ENCODE results near the gene FAR2. TPM values are rescaled to one million over a fixed set of nuclear protein-coding genes. Genes with fewer than 3 reads are reported as not detected.
A peak's percentile ranks its signal among the peaks of the same experiment; 100 is the strongest.

FAR2 gene
- total and polyA plus RNA-seq, 2 of the 13 experiments (the other 11 are each of a cell fraction or from before 2014, with no cell fraction given), result not detected

DNA sequence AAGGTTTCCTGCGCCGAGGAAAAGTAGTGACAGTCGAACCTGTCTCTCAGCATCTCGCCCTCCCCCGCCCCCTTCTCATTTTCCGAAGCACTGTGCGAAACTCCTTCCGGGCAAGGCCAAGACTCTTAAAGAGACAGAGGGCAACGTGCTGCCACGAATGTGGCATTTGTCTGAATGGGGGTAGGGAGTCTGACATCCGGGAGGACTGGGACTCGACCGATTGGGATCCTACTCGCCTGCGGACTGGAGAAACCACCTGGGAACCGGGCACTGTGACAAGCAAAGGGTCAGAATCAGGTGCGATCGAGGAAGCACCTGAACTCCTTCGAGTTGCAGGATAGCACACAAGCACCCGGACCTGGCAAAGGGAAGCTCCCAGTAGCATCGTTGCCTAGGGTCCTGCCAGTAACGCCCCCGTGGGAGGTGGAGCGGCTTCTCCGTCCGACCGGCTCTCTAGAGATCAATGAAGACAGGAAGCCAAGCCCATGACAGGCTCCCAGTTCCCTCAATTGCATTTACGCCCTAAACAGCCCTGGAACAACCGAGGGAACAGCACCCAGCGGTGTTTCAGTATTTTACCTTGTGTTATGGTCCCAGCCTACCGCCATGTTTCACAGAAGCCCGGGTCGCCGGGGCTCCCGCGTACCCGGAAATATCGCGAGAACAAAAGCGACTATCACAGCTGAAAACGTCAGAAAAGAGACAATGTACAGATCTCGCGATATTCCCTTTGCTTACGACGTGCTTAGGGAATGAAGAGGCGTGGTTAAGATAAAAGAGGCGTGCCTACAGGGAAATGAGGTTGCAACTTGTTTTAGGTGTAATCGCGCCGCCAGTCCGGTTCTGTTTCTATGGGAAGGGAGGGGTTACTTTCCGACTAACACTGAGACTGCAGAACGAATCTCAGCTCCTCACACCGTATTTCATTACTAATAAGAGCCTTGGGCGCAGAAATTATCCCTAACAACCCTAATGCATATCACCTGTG is 231.8 kb downstream of the FAR2 start, which contains the start of gene ERGIC2 (continued):
- TF ChIP-seq, protein P1, sequence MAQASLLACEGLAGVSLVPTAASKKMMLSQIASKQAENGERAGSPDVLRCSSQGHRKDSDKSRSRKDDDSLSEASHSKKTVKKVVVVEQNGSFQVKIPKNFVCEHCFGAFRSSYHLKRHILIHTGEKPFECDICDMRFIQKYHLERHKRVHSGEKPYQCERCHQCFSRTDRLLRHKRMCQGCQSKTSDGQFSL (CRISPR knock-in tag; IDR thresholded peaks at IDR 0.05), result no peak
- TF ChIP-seq MED8 (CRISPR knock-in tag; IDR thresholded peaks at IDR 0.05; ENCODE audit: insufficient replicate concordance), result peak; percentile 30
- TF ChIP-seq ASH2L (IDR thresholded peaks at IDR 0.05; ENCODE audit: insufficient read length, low read depth, low read length), result peak; percentile 78
- 0 out of 2 replicates have a peak, but pooled peaks have one; percentile 52 for TF ChIP-seq NAIF1 (CRISPR knock-in tag; IDR thresholded peaks at IDR 0.05; ENCODE audit: borderline replicate concordance)
- TF ChIP-seq, protein P2, sequence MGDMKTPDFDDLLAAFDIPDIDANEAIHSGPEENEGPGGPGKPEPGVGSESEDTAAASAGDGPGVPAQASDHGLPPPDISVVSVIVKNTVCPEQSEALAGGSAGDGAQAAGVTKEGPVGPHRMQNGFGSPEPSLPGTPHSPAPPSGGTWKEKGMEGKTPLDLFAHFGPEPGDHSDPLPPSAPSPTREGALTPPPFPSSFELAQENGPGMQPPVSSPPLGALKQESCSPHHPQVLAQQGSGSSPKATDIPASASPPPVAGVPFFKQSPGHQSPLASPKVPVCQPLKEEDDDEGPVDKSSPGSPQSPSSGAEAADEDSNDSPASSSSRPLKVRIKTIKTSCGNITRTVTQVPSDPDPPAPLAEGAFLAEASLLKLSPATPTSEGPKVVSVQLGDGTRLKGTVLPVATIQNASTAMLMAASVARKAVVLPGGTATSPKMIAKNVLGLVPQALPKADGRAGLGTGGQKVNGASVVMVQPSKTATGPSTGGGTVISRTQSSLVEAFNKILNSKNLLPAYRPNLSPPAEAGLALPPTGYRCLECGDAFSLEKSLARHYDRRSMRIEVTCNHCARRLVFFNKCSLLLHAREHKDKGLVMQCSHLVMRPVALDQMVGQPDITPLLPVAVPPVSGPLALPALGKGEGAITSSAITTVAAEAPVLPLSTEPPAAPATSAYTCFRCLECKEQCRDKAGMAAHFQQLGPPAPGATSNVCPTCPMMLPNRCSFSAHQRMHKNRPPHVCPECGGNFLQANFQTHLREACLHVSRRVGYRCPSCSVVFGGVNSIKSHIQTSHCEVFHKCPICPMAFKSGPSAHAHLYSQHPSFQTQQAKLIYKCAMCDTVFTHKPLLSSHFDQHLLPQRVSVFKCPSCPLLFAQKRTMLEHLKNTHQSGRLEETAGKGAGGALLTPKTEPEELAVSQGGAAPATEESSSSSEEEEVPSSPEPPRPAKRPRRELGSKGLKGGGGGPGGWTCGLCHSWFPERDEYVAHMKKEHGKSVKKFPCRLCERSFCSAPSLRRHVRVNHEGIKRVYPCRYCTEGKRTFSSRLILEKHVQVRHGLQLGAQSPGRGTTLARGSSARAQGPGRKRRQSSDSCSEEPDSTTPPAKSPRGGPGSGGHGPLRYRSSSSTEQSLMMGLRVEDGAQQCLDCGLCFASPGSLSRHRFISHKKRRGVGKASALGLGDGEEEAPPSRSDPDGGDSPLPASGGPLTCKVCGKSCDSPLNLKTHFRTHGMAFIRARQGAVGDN (CRISPR knock-in tag; IDR thresholded peaks at IDR 0.05), result peak; percentile 63
- TF ChIP-seq GATAD2A (CRISPR knock-in tag; IDR thresholded peaks at IDR 0.05), result 0 out of 2 replicates have a peak, but pooled peaks have one; percentile 14
- 0 out of 2 replicates have a peak, but pooled peaks have one; percentile 23 for TF ChIP-seq NRL (CRISPR knock-in tag; IDR thresholded peaks at IDR 0.05; ENCODE audit: borderline replicate concordance)
- peak; percentile 96 for TF ChIP-seq POGZ (CRISPR knock-in tag; IDR thresholded peaks at IDR 0.05)
- TF ChIP-seq, protein P3, sequence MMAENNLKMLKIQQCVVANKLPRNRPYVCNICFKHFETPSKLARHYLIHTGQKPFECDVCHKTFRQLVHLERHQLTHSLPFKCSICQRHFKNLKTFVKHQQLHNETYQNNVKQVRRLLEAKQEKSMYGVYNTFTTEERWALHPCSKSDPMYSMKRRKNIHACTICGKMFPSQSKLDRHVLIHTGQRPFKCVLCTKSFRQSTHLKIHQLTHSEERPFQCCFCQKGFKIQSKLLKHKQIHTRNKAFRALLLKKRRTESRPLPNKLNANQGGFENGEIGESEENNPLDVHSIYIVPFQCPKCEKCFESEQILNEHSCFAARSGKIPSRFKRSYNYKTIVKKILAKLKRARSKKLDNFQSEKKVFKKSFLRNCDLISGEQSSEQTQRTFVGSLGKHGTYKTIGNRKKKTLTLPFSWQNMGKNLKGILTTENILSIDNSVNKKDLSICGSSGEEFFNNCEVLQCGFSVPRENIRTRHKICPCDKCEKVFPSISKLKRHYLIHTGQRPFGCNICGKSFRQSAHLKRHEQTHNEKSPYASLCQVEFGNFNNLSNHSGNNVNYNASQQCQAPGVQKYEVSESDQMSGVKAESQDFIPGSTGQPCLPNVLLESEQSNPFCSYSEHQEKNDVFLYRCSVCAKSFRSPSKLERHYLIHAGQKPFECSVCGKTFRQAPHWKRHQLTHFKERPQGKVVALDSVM (CRISPR knock-in tag; IDR thresholded peaks at IDR 0.05), result 0 out of 2 replicates have a peak, but pooled peaks have one; percentile 15
- peak; percentile 71 for TF ChIP-seq NFYC (CRISPR knock-in tag; IDR thresholded peaks at IDR 0.05)
- TF ChIP-seq, protein P4, sequence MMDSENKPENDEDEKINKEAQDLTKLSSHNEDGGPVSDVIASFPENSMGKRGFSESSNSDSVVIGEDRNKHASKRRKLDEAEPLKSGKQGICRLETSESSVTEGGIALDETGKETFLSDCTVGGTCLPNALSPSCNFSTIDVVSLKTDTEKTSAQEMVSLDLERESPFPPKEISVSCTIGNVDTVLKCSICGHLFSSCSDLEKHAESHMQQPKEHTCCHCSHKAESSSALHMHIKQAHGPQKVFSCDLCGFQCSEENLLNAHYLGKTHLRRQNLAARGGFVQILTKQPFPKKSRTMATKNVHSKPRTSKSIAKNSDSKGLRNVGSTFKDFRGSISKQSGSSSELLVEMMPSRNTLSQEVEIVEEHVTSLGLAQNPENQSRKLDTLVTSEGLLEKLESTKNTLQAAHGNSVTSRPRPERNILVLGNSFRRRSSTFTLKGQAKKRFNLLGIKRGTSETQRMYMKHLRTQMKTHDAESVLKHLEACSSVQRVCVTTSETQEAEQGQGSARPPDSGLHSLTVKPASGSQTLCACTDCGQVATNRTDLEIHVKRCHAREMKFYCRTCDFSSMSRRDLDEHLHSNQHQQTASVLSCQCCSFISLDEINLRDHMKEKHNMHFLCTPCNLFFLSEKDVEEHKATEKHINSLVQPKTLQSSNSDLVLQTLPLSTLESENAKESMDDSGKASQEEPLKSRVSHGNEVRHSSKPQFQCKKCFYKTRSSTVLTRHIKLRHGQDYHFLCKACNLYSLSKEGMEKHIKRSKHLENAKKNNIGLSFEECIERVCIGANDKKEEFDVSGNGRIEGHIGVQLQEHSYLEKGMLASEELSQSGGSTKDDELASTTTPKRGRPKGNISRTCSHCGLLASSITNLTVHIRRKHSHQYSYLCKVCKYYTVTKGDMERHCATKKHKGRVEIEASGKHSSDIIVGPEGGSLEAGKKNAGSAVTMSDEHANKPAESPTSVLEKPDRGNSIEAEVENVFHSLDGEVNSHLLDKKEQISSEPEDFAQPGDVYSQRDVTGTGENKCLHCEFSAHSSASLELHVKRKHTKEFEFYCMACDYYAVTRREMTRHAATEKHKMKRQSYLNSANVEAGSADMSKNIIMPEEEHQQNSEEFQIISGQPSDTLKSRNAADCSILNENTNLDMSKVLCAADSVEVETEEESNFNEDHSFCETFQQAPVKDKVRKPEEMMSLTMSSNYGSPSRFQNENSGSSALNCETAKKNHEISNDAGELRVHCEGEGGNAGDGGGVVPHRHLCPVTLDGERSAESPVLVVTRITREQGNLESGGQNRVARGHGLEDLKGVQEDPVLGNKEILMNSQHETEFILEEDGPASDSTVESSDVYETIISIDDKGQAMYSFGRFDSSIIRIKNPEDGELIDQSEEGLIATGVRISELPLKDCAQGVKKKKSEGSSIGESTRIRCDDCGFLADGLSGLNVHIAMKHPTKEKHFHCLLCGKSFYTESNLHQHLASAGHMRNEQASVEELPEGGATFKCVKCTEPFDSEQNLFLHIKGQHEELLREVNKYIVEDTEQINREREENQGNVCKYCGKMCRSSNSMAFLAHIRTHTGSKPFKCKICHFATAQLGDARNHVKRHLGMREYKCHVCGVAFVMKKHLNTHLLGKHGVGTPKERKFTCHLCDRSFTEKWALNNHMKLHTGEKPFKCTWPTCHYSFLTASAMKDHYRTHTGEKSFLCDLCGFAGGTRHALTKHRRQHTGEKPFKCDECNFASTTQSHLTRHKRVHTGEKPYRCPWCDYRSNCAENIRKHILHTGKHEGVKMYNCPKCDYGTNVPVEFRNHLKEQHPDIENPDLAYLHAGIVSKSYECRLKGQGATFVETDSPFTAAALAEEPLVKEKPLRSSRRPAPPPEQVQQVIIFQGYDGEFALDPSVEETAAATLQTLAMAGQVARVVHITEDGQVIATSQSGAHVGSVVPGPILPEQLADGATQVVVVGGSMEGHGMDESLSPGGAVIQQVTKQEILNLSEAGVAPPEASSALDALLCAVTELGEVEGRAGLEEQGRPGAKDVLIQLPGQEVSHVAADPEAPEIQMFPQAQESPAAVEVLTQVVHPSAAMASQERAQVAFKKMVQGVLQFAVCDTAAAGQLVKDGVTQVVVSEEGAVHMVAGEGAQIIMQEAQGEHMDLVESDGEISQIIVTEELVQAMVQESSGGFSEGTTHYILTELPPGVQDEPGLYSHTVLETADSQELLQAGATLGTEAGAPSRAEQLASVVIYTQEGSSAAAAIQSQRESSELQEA (CRISPR knock-in tag; IDR thresholded peaks at IDR 0.05; ENCODE audit: not compliant biosample characterization), result peak; percentile 20
